Endothelial cell of umbilical vein (primary cell): ENCODE measurements around the gene WBP1L.

Experiments used
- EZH2 ChIP-seq: IDR thresholded peaks from 2 replicates; pipeline ENCODE4 v1.6.1; 2012; ENCODE audit warnings: borderline replicate concordance, low read depth, mild to moderate bottlenecking, moderate library complexity, low read length, inconsistent platforms; ENCODE audit not compliant: severe bottlenecking
- FOS ChIP-seq: IDR thresholded peaks from 2 replicates; pipeline ENCODE4 v1.6.1; 2011; ENCODE audit warnings: mild to moderate bottlenecking, low read length, moderate library complexity, borderline replicate concordance; ENCODE audit not compliant: insufficient read depth
- MYC ChIP-seq: IDR thresholded peaks from one replicate; pipeline ENCODE4 v1.6.1; 2011; ENCODE audit warnings: mild to moderate bottlenecking, low read depth, low read length
- POLR2A ChIP-seq: IDR thresholded peaks from 2 replicates; pipeline ENCODE4 v1.6.1; 2012; ENCODE audit warnings: low read depth, mild to moderate bottlenecking, control low read depth, low read length
- TF ChIP-seq, protein P1 (sequence below), 2 donors: IDR thresholded peaks; 1 replicate in 1 of 2; 2 replicates in 1 of 2; pipeline ENCODE4 v1.5.1; 2011; ENCODE audit warnings: low read length in 2 of 2, mild to moderate bottlenecking in 2 of 2, moderate library complexity in 2 of 2, control low read depth in 1 of 2, inconsistent platforms in 1 of 2, low read depth in 1 of 2; ENCODE audit not compliant: insufficient read depth in 1 of 2; ENCODE audit errors: extremely low read depth in 1 of 2

DNA sequence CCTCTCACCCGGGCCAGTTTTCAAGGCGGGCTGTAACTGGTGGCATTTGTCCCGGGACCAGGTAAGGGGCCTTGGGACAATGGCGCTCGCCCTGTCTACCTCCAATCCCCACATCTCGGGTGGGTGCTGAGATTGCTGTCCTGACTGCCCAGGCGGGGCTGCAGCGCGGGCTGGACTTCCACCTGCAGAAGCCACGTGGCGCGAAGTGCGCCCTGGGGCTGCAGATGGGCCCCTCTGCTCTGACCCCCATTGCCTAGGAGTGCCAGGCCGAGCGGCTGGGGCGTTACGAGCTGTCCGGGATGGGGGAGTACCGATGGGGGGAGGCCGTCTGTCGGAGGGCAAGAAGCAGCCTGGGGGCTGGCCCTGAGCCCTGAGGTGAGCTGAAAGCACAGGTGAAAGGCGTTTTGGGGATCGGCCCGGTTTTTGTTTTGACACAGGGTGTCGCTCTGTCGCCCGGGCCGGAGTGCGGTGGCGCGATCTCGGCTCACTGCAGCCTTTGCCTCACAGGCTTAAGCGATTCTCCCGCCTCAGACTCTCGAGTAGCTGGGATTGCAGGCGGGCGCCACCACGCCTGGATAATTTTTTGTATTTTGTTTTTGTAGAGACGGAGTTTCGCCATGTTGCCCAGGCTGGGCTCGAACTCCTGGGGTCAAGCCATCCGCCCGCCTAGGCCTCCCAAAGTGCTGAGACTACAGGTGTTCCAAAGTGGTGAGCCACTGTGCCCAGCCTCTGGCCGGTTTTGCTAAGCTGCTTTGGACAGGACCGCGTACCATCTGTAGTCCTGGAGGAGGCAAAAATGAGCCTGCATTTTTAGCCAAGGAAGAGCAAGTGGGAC, 28.9 kb upstream of the WBP1L start, which contains the start of gene SFXN2:
- no peak for TF ChIP-seq EZH2
- TF ChIP-seq, protein P1, sequence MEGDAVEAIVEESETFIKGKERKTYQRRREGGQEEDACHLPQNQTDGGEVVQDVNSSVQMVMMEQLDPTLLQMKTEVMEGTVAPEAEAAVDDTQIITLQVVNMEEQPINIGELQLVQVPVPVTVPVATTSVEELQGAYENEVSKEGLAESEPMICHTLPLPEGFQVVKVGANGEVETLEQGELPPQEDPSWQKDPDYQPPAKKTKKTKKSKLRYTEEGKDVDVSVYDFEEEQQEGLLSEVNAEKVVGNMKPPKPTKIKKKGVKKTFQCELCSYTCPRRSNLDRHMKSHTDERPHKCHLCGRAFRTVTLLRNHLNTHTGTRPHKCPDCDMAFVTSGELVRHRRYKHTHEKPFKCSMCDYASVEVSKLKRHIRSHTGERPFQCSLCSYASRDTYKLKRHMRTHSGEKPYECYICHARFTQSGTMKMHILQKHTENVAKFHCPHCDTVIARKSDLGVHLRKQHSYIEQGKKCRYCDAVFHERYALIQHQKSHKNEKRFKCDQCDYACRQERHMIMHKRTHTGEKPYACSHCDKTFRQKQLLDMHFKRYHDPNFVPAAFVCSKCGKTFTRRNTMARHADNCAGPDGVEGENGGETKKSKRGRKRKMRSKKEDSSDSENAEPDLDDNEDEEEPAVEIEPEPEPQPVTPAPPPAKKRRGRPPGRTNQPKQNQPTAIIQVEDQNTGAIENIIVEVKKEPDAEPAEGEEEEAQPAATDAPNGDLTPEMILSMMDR (IDR thresholded peaks at IDR 0.05; ENCODE audit: extremely low read depth in 1 of 2, insufficient read depth in 1 of 2, low read depth in 1 of 2, low read length in 2 of 2): no peak
- TF ChIP-seq FOS: no peak
- TF ChIP-seq MYC: no peak
- TF ChIP-seq POLR2A: no peak
